Gastroesophageal sphincter (tissue), 3 donors: ENCODE results near the gene PRDM16.

Experiments used
- EP300 ChIP-seq: sonication (generic); formaldehyde crosslinking; IDR thresholded peaks from one replicate; pipeline ENCODE4 v1.6.1; 2017; ENCODE audit warnings: antibody characterized with exemption, mild to moderate bottlenecking
- POLR2AphosphoS5 ChIP-seq: sonication (generic); formaldehyde crosslinking; IDR thresholded peaks from one replicate; pipeline ENCODE4 v1.6.1; 2017; ENCODE audit warnings: antibody characterized with exemption
- TF ChIP-seq, protein P1 (sequence below), 4 experiments: fragments of 200-600 bp in 2 of 4; fragments of 450-650 bp in 2 of 4; sonication (generic) in 1 of 4; IDR thresholded peaks; one replicate each; pipeline ENCODE4 v1.5.1; 2017 to 2019; ENCODE audit warnings: antibody characterized with exemption in 4 of 4, mild to moderate bottlenecking in 2 of 4, moderate library complexity in 2 of 4

- TF ChIP-seq, protein P1, sequence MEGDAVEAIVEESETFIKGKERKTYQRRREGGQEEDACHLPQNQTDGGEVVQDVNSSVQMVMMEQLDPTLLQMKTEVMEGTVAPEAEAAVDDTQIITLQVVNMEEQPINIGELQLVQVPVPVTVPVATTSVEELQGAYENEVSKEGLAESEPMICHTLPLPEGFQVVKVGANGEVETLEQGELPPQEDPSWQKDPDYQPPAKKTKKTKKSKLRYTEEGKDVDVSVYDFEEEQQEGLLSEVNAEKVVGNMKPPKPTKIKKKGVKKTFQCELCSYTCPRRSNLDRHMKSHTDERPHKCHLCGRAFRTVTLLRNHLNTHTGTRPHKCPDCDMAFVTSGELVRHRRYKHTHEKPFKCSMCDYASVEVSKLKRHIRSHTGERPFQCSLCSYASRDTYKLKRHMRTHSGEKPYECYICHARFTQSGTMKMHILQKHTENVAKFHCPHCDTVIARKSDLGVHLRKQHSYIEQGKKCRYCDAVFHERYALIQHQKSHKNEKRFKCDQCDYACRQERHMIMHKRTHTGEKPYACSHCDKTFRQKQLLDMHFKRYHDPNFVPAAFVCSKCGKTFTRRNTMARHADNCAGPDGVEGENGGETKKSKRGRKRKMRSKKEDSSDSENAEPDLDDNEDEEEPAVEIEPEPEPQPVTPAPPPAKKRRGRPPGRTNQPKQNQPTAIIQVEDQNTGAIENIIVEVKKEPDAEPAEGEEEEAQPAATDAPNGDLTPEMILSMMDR (IDR thresholded peaks at IDR 0.05), result no peak
- TF ChIP-seq POLR2AphosphoS5 (no peak), EP300 (no peak)
Observed at GRCh38 chr1:3472088-3472850, 403.3 kb downstream of the PRDM16 start.
